DND-41 (cell line): Measurements from ENCODE around the gene ARHGAP27.

Experiments
- ATAC-seq: fragments of 200-7000 bp; cut with Tn5 transposase; 3 replicates; pipeline ENCODE4 v1.9.1; 2021; ENCODE audit warnings: low read depth; ENCODE audit not compliant: insufficient read depth
- DNase-seq: peaks from one replicate; pipeline ENCODE4 v3.0.0-alpha.2; 2020
- H2AFZ ChIP-seq: 2 replicates; pipeline ENCODE4 v1.6.0; 2012; ENCODE audit warnings: low read depth, low read length
- H3K27ac ChIP-seq: 2 replicates; pipeline ENCODE4 v1.5.1; 2012; ENCODE audit warnings: low read length, inconsistent platforms
- H3K27me3 ChIP-seq: fragments of 200-600 bp; sonication (generic); 2 replicates; pipeline ENCODE4 v1.6.0; 2012; ENCODE audit warnings: low read length, mild to moderate bottlenecking, inconsistent platforms; ENCODE audit not compliant: insufficient read depth, poor library complexity
- H3K36me3 ChIP-seq: 2 replicates; pipeline ENCODE4 v1.5.1; 2012; ENCODE audit warnings: low read length, inconsistent platforms; ENCODE audit not compliant: insufficient read depth
- H3K4me1 ChIP-seq: 2 replicates; pipeline ENCODE4 v1.5.1; 2012; ENCODE audit warnings: mild to moderate bottlenecking, low read length; ENCODE audit not compliant: insufficient read depth
- H3K4me2 ChIP-seq: 2 replicates; pipeline ENCODE4 v1.6.0; 2012; ENCODE audit warnings: mild to moderate bottlenecking, moderate library complexity, low read length, inconsistent platforms; ENCODE audit not compliant: insufficient read depth
- H3K4me3 ChIP-seq, 2 experiments: fragments of 200-600 bp in 1 of 2; shearing (Covaris generic) in 1 of 2; 2 replicates each; pipeline ENCODE4 v1.5.1; 2012 to 2016; ENCODE audit warnings: inconsistent platforms in 2 of 2, low read length in 2 of 2, mild to moderate bottlenecking in 2 of 2, low read depth in 1 of 2, moderate library complexity in 1 of 2
- H3K79me2 ChIP-seq: 2 replicates; pipeline ENCODE4 v1.6.0; 2012; ENCODE audit warnings: low read length, inconsistent platforms; ENCODE audit not compliant: insufficient read depth
- H3K9ac ChIP-seq: 2 replicates; pipeline ENCODE4 v1.6.0; 2012; ENCODE audit warnings: low read depth, mild to moderate bottlenecking, inconsistent platforms, low read length, moderate library complexity
- H3K9me3 ChIP-seq: 2 replicates; pipeline ENCODE4 v1.5.1; 2012; ENCODE audit warnings: low read length, moderate library complexity, mild to moderate bottlenecking, inconsistent platforms; ENCODE audit not compliant: insufficient read depth, severe bottlenecking
- H4K20me1 ChIP-seq: 2 replicates; pipeline ENCODE4 v1.6.0; 2012; ENCODE audit warnings: low read length; ENCODE audit not compliant: insufficient read depth
- CTCF ChIP-seq: IDR thresholded peaks from 2 replicates; pipeline ENCODE4 v1.5.1; 2012; ENCODE audit warnings: borderline replicate concordance, low read length, moderate library complexity, mild to moderate bottlenecking; ENCODE audit not compliant: poor library complexity, severe bottlenecking; ENCODE audit errors: extremely low read depth
- EZH2 ChIP-seq: IDR thresholded peaks from 3 replicates; pipeline ENCODE4 v1.6.1; 2012; ENCODE audit warnings: borderline replicate concordance, low read depth, mild to moderate bottlenecking, moderate library complexity, low read length, inconsistent platforms; ENCODE audit not compliant: severe bottlenecking

The ARHGAP27 gene

GRCh38 chr17:45413498-45413923, 19.2 kb downstream of the ARHGAP27 start:
- Histone ChIP-seq H3K4me1 (peaks cover 37% of the 10 kb centered on the region), H3K27ac (no peak overlapping the region), H3K9me3 (no peaks in the 10 kb centered on the region), H3K4me2 (no peak overlapping the region), H4K20me1 (peaks cover 6% of the 10 kb centered on the region; the same call in 1 of the 2 replicates), H3K79me2 (peaks cover 26% of the 10 kb centered on the region), H2AFZ (no peak overlapping the region), H3K27me3 (no peaks in the 10 kb centered on the region), H3K4me3 (no peak overlapping the region), H3K9ac (no peak overlapping the region), H3K36me3 (peaks cover 4% of the 10 kb centered on the region; the same call in 1 of the 2 replicates)
- TF ChIP-seq CTCF: no peak
- TF ChIP-seq EZH2: no peak
- no peak for ATAC-seq
- no peak for DNase-seq

- DNase-seq: no peak
- Histone ChIP-seq H3K27ac (peak overlapping the region; percentile 96), H2AFZ (peak overlapping the region; percentile 99; the same call in 1 of the 2 replicates), H3K27me3 (no peaks in the 10 kb centered on the region), H3K4me1 (peaks cover 47% of the 10 kb centered on the region), H3K9me3 (no peaks in the 10 kb centered on the region), H3K79me2 (peaks cover 44% of the 10 kb centered on the region), H3K4me3 (peak overlapping the region in 1 of 2 experiments; percentile 97; a peak in 1 of 4 replicates), H3K9ac (peak overlapping the region; percentile 98), H3K4me2 (peak overlapping the region; percentile 86), H4K20me1 (peaks cover 10% of the 10 kb centered on the region; the same call in 1 of the 2 replicates), H3K36me3 (peaks cover 4% of the 10 kb centered on the region; the same call in 1 of the 2 replicates)
- no peak for ATAC-seq
- TF ChIP-seq EZH2: no peak
- no peak for TF ChIP-seq CTCF
These were observed 21.1 kb downstream of the ARHGAP27 start for GRCh38 chr17:45411348-45412105.

GRCh38 chr17:45410144-45411091, 22.3 kb downstream of the ARHGAP27 start:
- peaks cover 10% of the 10 kb centered on the region; the same call in 1 of the 2 replicates for H4K20me1 ChIP-seq
- ATAC-seq: peak; percentile 89
- H3K4me3 ChIP-seq: peak overlapping the region; percentile 92 to 97
- peak overlapping the region; percentile 98 for H3K9ac ChIP-seq
- no peaks in the 10 kb centered on the region for H3K9me3 ChIP-seq
- H3K27me3 ChIP-seq: no peaks in the 10 kb centered on the region
- H3K4me1 ChIP-seq: peaks cover 47% of the 10 kb centered on the region
- H3K4me2 ChIP-seq: peak overlapping the region; percentile 86
- peaks cover 51% of the 10 kb centered on the region for H3K79me2 ChIP-seq
- peak overlapping the region; percentile 96 for H3K27ac ChIP-seq
- DNase-seq: peak; percentile 80
- TF ChIP-seq CTCF (peak; percentile 42), EZH2 (no peak)
- H2AFZ ChIP-seq: peak overlapping the region; percentile 99
- H3K36me3 ChIP-seq: peaks cover 8% of the 10 kb centered on the region
